ENCODE results near the gene PCDHGA9. TPM values are rescaled to one million over a fixed set of nuclear protein-coding genes. Genes with fewer than 3 reads are reported as not detected.

The PCDHGA9 gene
- total and polyA plus RNA-seq, 10 of the 15 experiments (the other 5 are each of a cell fraction or from before 2014, with no cell fraction given): 0.08 to 0.63 (median 0.29) TPM; not detected in 2

- Histone ChIP-seq H3K4me3 (0 out of 2 replicates have a peak within 1 kb of the TSS, but pooled peaks have one; percentile 18), H3K9me3 (replicated peaks; ENCODE audit: control insufficient read depth, insufficient read depth, low read length) (peaks cover 25% of the 10 kb centered on the region; the same call in 2 of the 3 replicates), H3K9ac (ENCODE audit: control insufficient read depth, insufficient read depth, low read length) (no peak within 1 kb of the TSS), H3K4me2 (ENCODE audit: control insufficient read depth, insufficient read depth) (0 out of 2 replicates have a peak within 1 kb of the TSS, but pooled peaks have one; percentile 17), H3K36me3 (ENCODE audit: control insufficient read depth in 2 of 2, insufficient read depth in 2 of 2, low read length in 1 of 2) (no peaks in the 10 kb centered on the region), H4K20me1 (ENCODE audit: control insufficient read depth, insufficient read depth) (no peaks in the 10 kb centered on the region), H2AFZ (ENCODE audit: control insufficient read depth, low read depth, low read length) (peak within 1 kb of the TSS; percentile 75), H3K27me3 (replicated peaks in 1 of 2; ENCODE audit: control insufficient read depth in 2 of 2, insufficient read depth in 2 of 2, low read length in 1 of 2) (no peaks in the 10 kb centered on the region; a peak in 1 of 4 replicates), H3K4me1 (ENCODE audit: control insufficient read depth, insufficient read depth, low read length) (no peaks in the 10 kb centered on the region), H3K27ac (ENCODE audit: control insufficient read depth, insufficient read depth) (no peak within 1 kb of the TSS), H3K79me2 (ENCODE audit: control insufficient read depth, insufficient read depth, low read length) (no peaks in the 10 kb centered on the region)
- 13% methylated on average over 32 of the region's 32 CpGs for WGBS (ENCODE audit: insufficient coverage, insufficient replicate concordance, low lambda C conversion rate, missing lambda C conversion rate)
- intact Hi-C loops (cut with micrococcal nuclease; ENCODE audit: unreplicated experiment) (no loop called here), in situ Hi-C loops (cut with MboI) (no loop called here)
- SMC1A ChIA-PET (ENCODE audit: uncharacterized antibody, unreplicated experiment): interaction anchor here (0.6 to 2.6 kb wide), 20 partner anchors 33 to 628 kb away, joined by 3 to 17 read pairs (median 4); partner anchors contain the start of genes PCDHGA10, PCDHGA11, PCDHGA12 and PCDHGC3
- TF ChIP-seq ATF3 (IDR thresholded peaks at IDR 0.05; ENCODE audit: borderline replicate concordance, extremely low read depth, low read depth, low read length) (no peak), RAD21 (IDR thresholded peaks at IDR 0.05; ENCODE audit: insufficient read depth, low read depth, low read length) (0 out of 2 replicates have a peak, but pooled peaks have one; percentile 1), CBFB (IDR thresholded peaks at IDR 0.05; ENCODE audit: low read depth) (no peak), SMC3 (IDR thresholded peaks at IDR 0.05; ENCODE audit: borderline replicate concordance, low read length) (peak; percentile 30; the same call in 1 of the 2 replicates), ZSCAN29 (IDR thresholded peaks at IDR 0.05) (peak; percentile 79; the same call in 1 of the 2 replicates), ASH2L (IDR thresholded peaks at IDR 0.05; ENCODE audit: borderline replicate concordance, low read depth) (no peak), CTCF (IDR thresholded peaks at IDR 0.05 in 2 of 3, conservative IDR thresholded peaks at IDR 0.05 in 1 of 3; ENCODE audit: control insufficient read depth in 2 of 3, extremely low read depth in 1 of 3, insufficient read depth in 1 of 3, low read depth in 3 of 3, low read length in 3 of 3) (peak; percentile 38 to 72 (median 43))
- DNase-seq (ENCODE audit: low read depth, low spot score) (no peak), ATAC-seq (peak; percentile 96), FAIRE-seq (no peak)
- RAD21 ChIA-PET (ENCODE audit: unreplicated experiment): interaction anchor here (0.6 to 2.4 kb wide), 15 partner anchors 12 to 220 kb away, joined by 3 to 24 read pairs (median 4); partner anchors contain the start of genes PCDHGA10, PCDHGA11, PCDHGA12 and PCDHGC3
- CTCF ChIA-PET: interaction anchor here (0.6 to 3.2 kb wide), 34 partner anchors 10 to 196 kb away, joined by 3 to 40 read pairs (median 5); partner anchors contain the start of genes PCDHGA10, PCDHGA11, PCDHGA12 and PCDHGB5
- POLR2A ChIA-PET: interaction anchor here (1.8 kb wide), 1 partner anchor 50 kb away, joined by 7 read pairs; the partner anchor contains the start of gene TAF7
- no TSS peak for BruUV-seq (replicated peaks)
Observed at GRCh38 chr5:141369994-141370848, 32.4 kb upstream of the PCDHGA9 start, which contains the start of gene PCDHGB3. Gene PCDHGB3 (plus strand): TSS chr5:141370242. CDS start chr5:141370395, 153 bp downstream.

Data from GM12878 (cell line).